ENCODE data around the gene EFEMP2.

EFEMP2 gene

GRCh38 chr11:65860278-65861164, 12.1 kb downstream of the EFEMP2 start, which contains the start of gene MUS81:
MUS81 (plus strand) TSS chr11:65860433; CDS start chr11:65860754, 321 bp downstream.
- no peaks in the 10 kb centered on the region for H3K27me3 Mint-ChIP-seq
- H3K4me3 Mint-ChIP-seq, result peak within 1 kb of the TSS; percentile 90
- no peaks in the 10 kb centered on the region for H3K9me3 Mint-ChIP-seq
- peaks cover 53% of the 10 kb centered on the region for H3K4me1 Mint-ChIP-seq (ENCODE audit: low read depth)
- peaks cover 82% of the 10 kb centered on the region for H3K36me3 Mint-ChIP-seq (ENCODE audit: low read depth)
- DNase-seq, result peak; percentile 97
- peak within 1 kb of the TSS; percentile 98 for H3K27ac Mint-ChIP-seq

GRCh38 chr11:65859812-65860277, 12.8 kb downstream of the EFEMP2 start:
- no peak for DNase-seq
- Mint-ChIP-seq H3K4me1 (ENCODE audit: low read depth) (peaks cover 54% of the 10 kb centered on the region), H3K9me3 (no peaks in the 10 kb centered on the region), H3K36me3 (ENCODE audit: low read depth) (peaks cover 82% of the 10 kb centered on the region), H3K27ac (peak overlapping the region; percentile 98), H3K4me3 (peak overlapping the region; percentile 90), H3K27me3 (no peaks in the 10 kb centered on the region)

GRCh38 chr11:65859095-65859811, 13.3 kb downstream of the EFEMP2 start:
- Mint-ChIP-seq H3K27me3 (no peaks in the 10 kb centered on the region), H3K4me3 (peak overlapping the region; percentile 90), H3K9me3 (no peaks in the 10 kb centered on the region), H3K27ac (peak overlapping the region; percentile 98), H3K36me3 (ENCODE audit: low read depth) (peaks cover 82% of the 10 kb centered on the region), H3K4me1 (ENCODE audit: low read depth) (peaks cover 60% of the 10 kb centered on the region)
- DNase-seq, result peak; percentile 97

GRCh38 chr11:65858681-65859087, 13.9 kb downstream of the EFEMP2 start:
- Mint-ChIP-seq H3K36me3 (ENCODE audit: low read depth) (peaks cover 82% of the 10 kb centered on the region), H3K27ac (peak overlapping the region; percentile 98)

GRCh38 chr11:65857853-65858680, 14.5 kb downstream of the EFEMP2 start, which contains the start of gene CFL1:
CFL1 (minus strand) TSS chr11:65858180; CDS start chr11:65858099, 81 bp downstream.
- peak within 1 kb of the TSS; percentile 98 for H3K4me3 Mint-ChIP-seq
- H3K9me3 Mint-ChIP-seq, result no peaks in the 10 kb centered on the region
- peak within 1 kb of the TSS; percentile 98 for H3K27ac Mint-ChIP-seq
- H3K36me3 Mint-ChIP-seq (ENCODE audit: low read depth), result peaks cover 82% of the 10 kb centered on the region
- H3K4me1 Mint-ChIP-seq (ENCODE audit: low read depth), result peaks cover 66% of the 10 kb centered on the region
- DNase-seq, result peak; percentile 97
- H3K27me3 Mint-ChIP-seq, result no peaks in the 10 kb centered on the region

More at GRCh38 chr11:65858681-65859087, 13.9 kb downstream of the EFEMP2 start:
- no peaks in the 10 kb centered on the region for H3K9me3 Mint-ChIP-seq
- H3K4me1 Mint-ChIP-seq (ENCODE audit: low read depth), result peaks cover 66% of the 10 kb centered on the region
- no peaks in the 10 kb centered on the region for H3K27me3 Mint-ChIP-seq
- peak overlapping the region; percentile 90 for H3K4me3 Mint-ChIP-seq
- DNase-seq, result no peak

GRCh38 chr11:65857500-65857852, 15.1 kb downstream of the EFEMP2 start:
- H3K27ac Mint-ChIP-seq, result peak overlapping the region; percentile 96

GRCh38 chr11:65856689-65857499, 15.7 kb downstream of the EFEMP2 start:
- Mint-ChIP-seq H3K4me3 (peak overlapping the region; percentile 98), H3K4me1 (ENCODE audit: low read depth) (peaks cover 57% of the 10 kb centered on the region), H3K36me3 (ENCODE audit: low read depth) (peaks cover 82% of the 10 kb centered on the region), H3K27me3 (no peaks in the 10 kb centered on the region), H3K9me3 (peaks cover 3% of the 10 kb centered on the region), H3K27ac (peak overlapping the region; percentile 96)
- peak; percentile 87 for DNase-seq

More at GRCh38 chr11:65857500-65857852, 15.1 kb downstream of the EFEMP2 start:
- no peaks in the 10 kb centered on the region for H3K9me3 Mint-ChIP-seq
- peaks cover 60% of the 10 kb centered on the region for H3K4me1 Mint-ChIP-seq (ENCODE audit: low read depth)
- peaks cover 82% of the 10 kb centered on the region for H3K36me3 Mint-ChIP-seq (ENCODE audit: low read depth)
- H3K4me3 Mint-ChIP-seq, result peak overlapping the region; percentile 98
- H3K27me3 Mint-ChIP-seq, result no peaks in the 10 kb centered on the region
- DNase-seq, result peak; percentile 80

GRCh38 chr11:65855927-65856363, 16.7 kb downstream of the EFEMP2 start:
- DNase-seq, result no peak
- H3K4me3 Mint-ChIP-seq, result peak overlapping the region; percentile 98
- H3K36me3 Mint-ChIP-seq (ENCODE audit: low read depth), result peaks cover 81% of the 10 kb centered on the region
- H3K9me3 Mint-ChIP-seq, result peaks cover 7% of the 10 kb centered on the region
- no peaks in the 10 kb centered on the region for H3K27me3 Mint-ChIP-seq
- peak overlapping the region; percentile 96 for H3K27ac Mint-ChIP-seq
- H3K4me1 Mint-ChIP-seq (ENCODE audit: low read depth), result peaks cover 49% of the 10 kb centered on the region

- Mint-ChIP-seq H3K27ac (peak overlapping the region; percentile 96), H3K27me3 (no peaks in the 10 kb centered on the region), H3K36me3 (ENCODE audit: low read depth) (peaks cover 75% of the 10 kb centered on the region), H3K4me1 (ENCODE audit: low read depth) (peaks cover 48% of the 10 kb centered on the region), H3K9me3 (peaks cover 7% of the 10 kb centered on the region), H3K4me3 (peak overlapping the region; percentile 98)
- DNase-seq, result peak; percentile 27
Observed at GRCh38 chr11:65854852-65855837, 17.5 kb downstream of the EFEMP2 start.

- H3K4me3 Mint-ChIP-seq, result peak overlapping the region; percentile 60
- H3K4me1 Mint-ChIP-seq (ENCODE audit: low read depth), result peaks cover 43% of the 10 kb centered on the region
- no peak for DNase-seq
- H3K36me3 Mint-ChIP-seq (ENCODE audit: low read depth), result peaks cover 69% of the 10 kb centered on the region
- H3K27ac Mint-ChIP-seq, result peak overlapping the region; percentile 88
- H3K27me3 Mint-ChIP-seq, result no peaks in the 10 kb centered on the region
- H3K9me3 Mint-ChIP-seq, result peaks cover 7% of the 10 kb centered on the region
Observed at GRCh38 chr11:65854161-65854592, 18.4 kb downstream of the EFEMP2 start.

- DNase-seq, result no peak
- Mint-ChIP-seq H3K27me3 (no peaks in the 10 kb centered on the region), H3K4me1 (ENCODE audit: low read depth) (peaks cover 37% of the 10 kb centered on the region), H3K36me3 (ENCODE audit: low read depth) (peaks cover 64% of the 10 kb centered on the region), H3K4me3 (peak overlapping the region; percentile 10), H3K27ac (peak overlapping the region; percentile 88), H3K9me3 (peaks cover 7% of the 10 kb centered on the region)
Observed at GRCh38 chr11:65853246-65853979, 19.2 kb downstream of the EFEMP2 start.
